Inflammatory macrophage (primary cell): ENCODE results near the gene RAPH1.
"Not testable (repeated sequence)": the region's sequence is repeated elsewhere in the genome, so short reads cannot be mapped to it uniquely, and the experiment has no call there.

ENCODE experiments used
- DNase-seq, 2 donors: peaks; one replicate each; pipeline ENCODE4 v3.0.0-alpha.2; 2020 to 2022

RAPH1 gene

GRCh38 chr2:203548887-203549286, 13.8 kb upstream of the RAPH1 start:
- DNase-seq: no peak

DNA sequence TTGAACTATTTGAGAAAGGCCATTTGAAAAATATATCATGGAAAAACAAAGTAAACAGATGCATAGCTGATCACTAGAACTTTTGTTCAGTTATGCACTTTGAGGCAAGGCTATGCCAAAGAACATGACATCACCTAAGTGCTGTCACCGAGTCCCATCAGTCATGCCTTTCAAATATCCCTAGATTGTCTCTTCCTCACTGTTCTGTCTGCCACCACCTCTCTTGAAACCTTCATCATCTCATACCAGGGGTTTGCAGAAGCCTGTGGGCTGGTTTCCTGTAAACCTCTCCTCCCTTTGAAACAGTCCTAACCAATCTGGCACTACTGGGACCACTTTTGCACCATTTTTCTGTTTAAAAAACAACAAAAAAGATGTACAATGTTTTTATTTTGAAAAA, 12.3 kb upstream of the RAPH1 start:
- DNase-seq: no peak

DNA sequence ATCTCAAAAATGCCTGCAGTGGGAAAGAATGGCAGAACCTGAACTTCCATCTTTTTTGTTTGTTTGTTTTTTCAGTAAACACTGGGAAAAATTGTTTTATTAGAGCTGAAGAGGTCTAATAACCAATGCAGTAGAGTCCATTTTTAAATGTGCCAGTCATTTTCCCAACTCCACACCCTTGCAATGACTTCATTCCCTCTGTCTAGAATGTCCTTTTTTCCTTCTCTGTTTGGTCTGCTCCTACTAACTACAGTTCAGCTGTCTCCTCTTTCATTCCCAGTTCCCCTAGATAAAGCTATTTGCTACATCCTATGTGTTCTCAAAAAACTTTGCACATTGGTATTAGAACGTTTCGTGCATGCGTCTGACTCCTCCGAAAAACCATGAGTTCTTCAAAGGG, 9.3 kb upstream of the RAPH1 start:
- no peak for DNase-seq

- no peak for DNase-seq
Measured at GRCh38 chr2:203543898-203544328, 8.8 kb upstream of the RAPH1 start.

- DNase-seq: not testable (repeated sequence)
Measured at GRCh38 chr2:203540598-203540997, 5.5 kb upstream of the RAPH1 start.

- not testable (repeated sequence) for DNase-seq
Measured at GRCh38 chr2:203538237-203538636, 3.1 kb upstream of the RAPH1 start.

DNA sequence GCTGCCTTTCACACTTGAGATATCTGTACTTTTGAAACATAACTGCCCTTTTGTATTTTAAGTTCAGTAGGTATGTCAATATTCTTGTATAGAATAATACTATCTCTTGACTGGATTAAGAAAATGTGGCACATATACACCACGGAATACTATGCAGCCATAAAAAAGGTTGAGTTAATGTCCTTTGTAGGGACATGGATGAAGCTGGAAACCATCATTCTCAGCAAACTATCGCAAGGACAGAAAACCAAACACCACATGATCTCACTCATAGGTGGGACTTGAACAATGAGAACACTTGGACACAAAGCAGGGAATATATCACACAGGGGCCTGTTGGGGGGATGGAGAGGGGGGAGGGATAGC, 1.5 kb upstream of the RAPH1 start:
- not testable (repeated sequence) for DNase-seq

GRCh38 chr2:203535784-203536585, 884 bp upstream of the RAPH1 start:
- no peak for DNase-seq

- DNase-seq: peak; percentile 2 to 12
Measured at GRCh38 chr2:203534621-203535077, 452 bp downstream of the RAPH1 start.

GRCh38 chr2:203533676-203534591, 1.2 kb downstream of the RAPH1 start:
- DNase-seq: peak in 1 of 2 donors; percentile 9

- DNase-seq: peak; percentile 27 to 37
Measured at GRCh38 chr2:203532957-203533658, 2.0 kb downstream of the RAPH1 start.

DNA sequence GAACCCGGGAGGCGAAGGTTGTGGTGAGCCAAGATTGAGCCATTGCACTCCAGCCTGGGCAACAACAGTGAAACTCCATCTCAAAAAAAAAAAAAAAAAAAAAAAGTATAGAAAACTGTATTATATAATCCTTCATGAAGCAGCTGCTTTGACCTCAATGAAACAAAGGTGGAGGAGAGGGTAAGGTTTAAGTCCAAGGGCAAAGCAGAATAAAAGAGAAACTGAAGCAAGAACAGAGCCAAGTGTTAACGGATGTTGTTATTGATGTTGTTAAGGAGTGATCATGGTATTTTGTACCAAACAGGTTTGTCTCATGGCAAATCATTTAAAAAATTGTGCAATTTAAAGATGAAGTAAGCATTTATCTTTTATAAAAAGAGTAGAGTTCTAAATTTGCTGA, 7.4 kb downstream of the RAPH1 start:
- no peak for DNase-seq

- not testable (repeated sequence) for DNase-seq
Measured at GRCh38 chr2:203513268-203513667, 21.8 kb downstream of the RAPH1 start.

DNA sequence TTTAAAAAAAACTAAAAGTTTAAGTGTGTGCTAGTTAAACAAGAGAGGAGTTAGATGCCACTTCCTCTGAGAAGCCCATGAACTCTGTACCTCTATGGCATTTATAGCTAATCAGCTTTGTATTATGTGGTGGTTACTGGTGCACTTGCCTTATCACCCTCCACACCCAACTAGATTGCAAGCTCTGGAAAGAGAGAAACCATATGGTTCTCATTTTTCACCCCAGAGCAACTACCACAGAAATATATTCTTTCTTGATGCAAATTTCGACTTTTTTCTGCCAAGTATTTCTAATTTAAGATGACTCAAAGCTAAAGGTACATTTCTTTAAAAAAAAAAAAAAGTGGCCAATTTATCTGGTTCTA, 24.2 kb downstream of the RAPH1 start:
- DNase-seq: no peak

GRCh38 chr2:203510256-203510940, 24.7 kb downstream of the RAPH1 start:
- DNase-seq: no peak

DNA sequence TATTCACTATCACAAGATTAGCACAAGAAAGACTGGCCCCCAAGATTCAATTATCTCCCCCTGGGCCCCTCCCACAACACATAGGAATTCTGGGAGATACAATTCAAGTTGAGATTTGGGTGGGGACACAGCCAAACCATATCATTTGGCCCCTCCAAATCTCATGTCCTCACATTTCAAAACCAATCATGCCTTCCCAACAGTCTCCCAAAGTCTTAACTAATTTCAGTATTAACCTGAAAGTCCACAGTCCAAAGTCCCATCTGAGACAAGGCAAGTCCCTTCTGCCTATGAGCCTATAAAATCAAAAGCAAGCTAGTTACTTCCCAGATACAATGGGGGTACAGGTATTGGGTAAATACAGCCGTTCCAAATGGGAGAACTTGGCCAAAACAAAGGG, 31.6 kb downstream of the RAPH1 start:
- DNase-seq: not testable (repeated sequence)

- DNase-seq: peak; percentile 37 to 61
Measured at GRCh38 chr2:203501873-203502272, 33.2 kb downstream of the RAPH1 start.

GRCh38 chr2:203500951-203501350, 34.1 kb downstream of the RAPH1 start:
- DNase-seq: peak; percentile 2 to 74

- no peak for DNase-seq
Measured at GRCh38 chr2:203500297-203500696, 34.8 kb downstream of the RAPH1 start.

- DNase-seq: peak; percentile 45 to 83
Measured at GRCh38 chr2:203498161-203498560, 36.9 kb downstream of the RAPH1 start.

- no peak for DNase-seq
Measured at GRCh38 chr2:203492965-203493364, 42.1 kb downstream of the RAPH1 start.

DNA sequence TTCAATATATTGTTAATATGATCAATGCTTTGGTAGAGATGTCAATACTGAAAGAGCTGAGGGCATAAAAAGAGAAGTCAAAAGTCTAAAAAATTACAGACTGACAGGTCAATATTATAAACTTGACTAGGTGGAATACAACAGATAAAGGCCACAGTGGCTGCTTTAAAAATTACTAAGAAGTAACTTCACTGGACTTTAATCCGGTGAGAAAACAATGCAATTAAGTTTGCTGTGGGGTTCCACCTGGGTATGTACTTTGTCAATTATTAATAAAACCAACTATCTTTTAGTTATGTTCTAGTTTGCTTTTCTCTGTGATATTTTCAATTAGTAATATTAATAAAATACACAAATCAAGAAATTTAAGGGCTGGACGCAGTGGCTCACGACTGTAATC, 44.7 kb downstream of the RAPH1 start:
- DNase-seq: no peak
